Activated CD4-positive, CD25-positive, alpha-beta regulatory T cell treated with anti-CD3 and anti-CD28 coated beads, Interleukin-2, amount 50 U/mL, for 24 hours (primary cell): ENCODE results near the gene HYAL3.

Experiments
- ATAC-seq, 2 donors: fragments of 150-1000 bp; cut with Tn5 transposase; one replicate each; pipeline ENCODE4 v1.10.0; 2021; ENCODE audit warnings: mild to moderate bottlenecking in 1 of 2, moderate library complexity in 1 of 2

Gene HYAL3

DNA sequence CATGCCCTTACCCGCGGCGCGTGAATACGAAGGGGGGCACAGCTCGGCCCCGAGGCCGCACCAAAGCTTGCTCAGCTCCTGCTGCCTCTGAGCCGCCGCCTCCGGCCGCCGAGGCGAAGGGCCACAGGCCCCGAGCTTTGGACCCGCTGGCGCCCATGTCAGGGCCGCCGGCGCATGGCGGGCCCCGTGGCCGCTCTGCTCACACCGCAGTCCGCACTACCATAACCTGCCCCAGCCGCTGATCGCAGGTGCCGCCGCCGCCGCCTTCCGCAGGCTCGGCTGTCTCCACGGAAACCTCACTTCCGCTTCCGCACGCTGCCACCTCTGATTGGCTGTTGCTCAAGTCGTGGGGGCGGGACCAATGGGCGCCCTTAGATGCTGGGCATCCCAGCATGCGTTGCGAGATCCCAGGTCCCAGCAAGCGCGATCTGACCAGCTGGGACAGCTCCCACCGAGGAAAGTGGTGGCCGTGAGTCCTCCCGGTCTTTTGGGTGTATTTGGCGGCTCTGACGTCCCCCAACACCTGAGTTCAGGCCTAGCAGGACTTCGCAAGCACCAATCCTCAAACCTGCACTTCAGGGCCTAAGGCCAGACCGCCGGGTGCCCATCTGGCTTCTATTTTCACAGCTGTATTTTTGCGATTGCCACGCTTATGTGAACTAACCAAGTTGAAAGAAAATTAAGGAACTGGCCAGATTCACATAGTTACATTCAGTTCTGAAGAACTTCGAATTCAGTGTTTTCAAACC lies 28.9 kb upstream of the HYAL3 start, which contains the start of gene TUSC2:
Gene TUSC2, minus strand, starts transcription at position 281 of the 749 bp plus-strand sequence. Its CDS starts 124 bp downstream, at position 157.
- ATAC-seq, result peak; percentile 95 to 96

DNA sequence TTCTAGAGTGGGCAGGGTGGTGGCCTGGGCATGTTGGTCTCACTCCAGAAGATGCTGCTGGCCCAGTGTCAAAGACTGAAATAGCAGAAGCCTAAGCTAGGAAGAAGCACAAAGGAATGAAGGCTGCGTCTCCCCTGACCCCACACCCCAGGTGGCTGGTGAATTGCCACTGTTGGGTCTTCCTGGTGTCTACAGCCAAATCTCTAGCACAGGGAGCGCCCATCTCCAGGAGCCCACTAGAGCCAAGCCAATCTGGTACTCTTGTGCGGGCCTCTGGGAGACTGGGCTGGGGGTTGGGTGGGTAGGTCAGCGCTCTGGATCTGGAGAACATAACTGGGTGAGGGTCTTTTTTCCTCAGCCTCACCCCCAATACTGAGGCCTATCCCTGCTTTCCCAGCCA lies 27.9 kb upstream of the HYAL3 start:
- no peak for ATAC-seq

DNA sequence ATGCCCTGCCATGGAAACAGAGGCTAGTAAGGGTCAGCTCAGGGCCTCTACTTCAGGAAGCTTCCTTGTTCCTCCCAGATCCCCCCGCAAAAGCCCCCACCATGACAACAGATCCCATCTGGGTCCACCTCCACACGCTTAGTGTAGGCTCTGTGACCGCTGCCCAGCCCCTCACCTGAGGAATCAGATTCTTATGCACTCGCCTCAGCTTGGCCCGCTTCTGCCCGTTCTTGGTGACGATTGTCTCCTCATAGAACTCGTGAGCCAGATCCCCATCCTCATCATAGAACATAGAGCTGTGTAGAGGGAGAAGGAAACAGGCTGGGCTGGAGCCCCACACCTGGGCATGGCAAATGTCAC lies 27.0 kb upstream of the HYAL3 start:
- no peak for ATAC-seq

DNA sequence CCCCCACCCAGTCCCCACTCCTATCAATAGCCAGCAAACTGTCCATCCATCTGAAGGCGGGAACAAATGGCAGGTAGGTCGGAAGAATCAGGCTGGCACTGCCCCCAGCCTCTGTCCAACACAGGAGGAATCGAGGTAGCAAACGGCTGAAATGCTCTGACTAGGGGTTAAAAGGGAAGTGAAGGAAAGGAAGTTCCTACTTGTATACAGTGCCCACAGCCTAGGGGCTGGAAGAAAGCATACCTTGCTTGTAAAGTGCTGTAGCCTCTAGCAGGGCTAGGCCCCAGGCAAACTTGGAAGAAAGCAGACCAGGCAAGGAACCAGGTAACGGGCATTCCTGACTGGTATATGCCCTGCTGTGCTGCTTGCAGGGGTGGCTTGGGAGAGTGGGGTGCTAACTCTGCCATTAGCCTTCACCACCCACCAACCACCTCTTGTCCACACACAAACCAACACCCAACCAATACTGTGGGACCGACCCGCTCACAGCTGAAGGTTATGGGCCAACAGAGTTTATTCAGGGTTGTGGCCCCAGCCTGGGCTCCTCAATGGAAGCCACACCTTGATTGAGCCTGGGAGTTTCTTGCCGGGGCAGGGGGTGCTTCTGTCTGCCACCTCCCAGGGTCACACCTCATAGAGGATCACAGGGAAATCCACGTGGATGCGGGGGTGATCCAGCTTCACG lies 26.4 kb upstream of the HYAL3 start:
- ATAC-seq, result no peak

DNA sequence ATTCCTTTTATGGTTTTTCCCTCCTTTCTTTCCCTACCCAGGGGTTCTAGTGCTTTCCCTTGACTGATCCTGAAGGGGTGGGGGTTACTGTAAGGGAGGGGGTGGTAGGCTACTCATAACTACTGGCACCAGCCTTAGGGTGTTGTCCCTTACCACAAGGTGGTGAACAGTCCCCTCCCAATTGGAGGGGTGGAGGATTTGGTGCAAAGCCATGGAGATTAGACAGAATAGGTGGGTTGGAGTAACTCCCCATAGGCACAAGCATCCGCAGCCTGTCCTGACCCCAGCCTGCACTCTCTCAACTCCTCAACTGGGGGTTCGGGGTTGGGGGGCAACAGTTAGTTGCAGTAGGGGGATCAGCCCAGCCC lies 25.9 kb upstream of the HYAL3 start:
- ATAC-seq, result no peak

DNA sequence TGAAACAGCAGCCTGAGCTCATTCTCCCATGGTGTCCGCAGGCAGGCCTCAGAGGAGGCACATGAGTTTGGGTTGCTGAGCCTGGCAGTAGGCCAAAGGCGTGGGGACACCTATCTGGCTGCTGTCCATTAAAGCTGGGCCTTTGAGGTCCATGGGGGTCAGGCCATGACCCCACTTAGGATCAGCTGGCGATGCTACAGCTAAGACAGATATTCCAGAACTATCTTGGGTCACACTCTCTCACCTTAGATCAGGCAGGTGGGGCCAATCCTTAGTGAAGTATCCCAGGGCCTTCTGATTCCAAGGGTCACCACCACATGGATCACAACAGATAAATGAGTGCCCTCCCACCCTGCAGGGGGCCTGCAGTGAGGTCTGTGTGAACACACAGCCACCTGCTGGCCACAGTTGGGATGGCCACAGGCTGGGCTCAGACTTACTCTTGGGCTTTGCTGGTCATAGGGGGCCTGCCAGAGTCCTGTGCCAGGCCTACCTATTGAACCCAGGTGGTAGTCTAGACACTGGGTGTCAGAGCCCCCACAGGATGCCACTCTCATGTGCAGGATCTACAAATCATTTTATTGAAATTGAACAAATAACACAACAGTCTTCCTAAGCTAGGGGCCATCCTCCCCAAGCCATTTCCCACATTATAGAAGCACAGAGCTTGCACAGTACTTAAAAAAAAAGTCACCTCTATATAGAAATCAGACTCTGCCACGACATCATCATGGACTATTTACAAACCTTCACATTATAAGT lies 25.3 kb upstream of the HYAL3 start:
- ATAC-seq, result peak in 1 of 2 donors; percentile 21

DNA sequence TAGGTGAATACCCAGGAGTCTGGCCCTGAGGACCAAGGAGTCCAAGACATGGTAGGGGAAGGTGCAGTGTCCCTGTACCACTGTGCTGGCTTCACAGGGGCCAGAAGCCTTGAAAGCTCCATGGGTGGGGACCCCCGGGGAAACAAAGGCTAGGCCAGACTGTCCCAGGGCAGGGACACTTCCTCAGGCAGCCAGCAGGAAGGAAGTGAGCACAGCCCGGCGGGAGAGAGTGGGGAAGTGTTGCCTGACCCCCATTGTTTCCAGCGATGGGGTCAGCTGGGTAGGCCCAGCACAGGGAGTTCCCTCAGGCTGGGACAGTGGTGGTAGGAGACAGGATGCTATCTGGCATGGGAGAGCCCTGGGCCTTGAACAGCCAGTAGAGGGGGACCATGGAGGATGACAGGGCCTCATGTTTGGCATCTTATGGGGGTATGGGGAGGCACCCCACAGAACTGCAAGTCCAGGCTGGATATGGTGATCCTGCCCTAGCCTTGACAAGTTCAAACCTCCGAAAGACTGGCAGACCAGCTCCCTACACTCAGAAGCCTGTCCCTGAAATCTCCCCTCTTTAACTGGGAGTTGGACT lies 24.5 kb upstream of the HYAL3 start:
- no peak for ATAC-seq

DNA sequence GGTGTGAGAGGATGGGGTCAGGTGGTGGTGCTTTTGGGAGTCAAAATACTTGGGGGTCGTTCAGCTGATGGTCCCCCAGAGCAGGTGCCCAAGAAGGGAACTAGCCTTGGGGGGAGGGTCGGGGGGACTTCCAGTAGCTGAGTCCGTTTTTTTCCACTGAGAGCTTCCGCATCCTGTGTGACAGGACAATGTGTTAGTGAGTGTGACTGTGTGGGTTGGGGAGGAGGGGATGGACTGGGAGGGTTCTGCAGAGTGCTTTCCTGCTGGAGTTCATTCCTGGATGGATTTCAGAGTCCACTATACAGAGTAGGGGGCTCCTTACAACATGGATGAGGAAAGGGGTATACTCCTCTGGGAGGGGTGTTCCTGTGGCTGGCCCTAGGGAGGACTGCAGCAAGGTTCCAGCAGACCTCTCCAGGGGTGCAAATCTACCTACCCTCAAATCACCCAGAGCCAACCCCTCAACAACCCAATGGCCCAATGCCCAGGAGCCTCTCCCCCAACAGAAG lies 23.9 kb upstream of the HYAL3 start:
- no peak for ATAC-seq

DNA sequence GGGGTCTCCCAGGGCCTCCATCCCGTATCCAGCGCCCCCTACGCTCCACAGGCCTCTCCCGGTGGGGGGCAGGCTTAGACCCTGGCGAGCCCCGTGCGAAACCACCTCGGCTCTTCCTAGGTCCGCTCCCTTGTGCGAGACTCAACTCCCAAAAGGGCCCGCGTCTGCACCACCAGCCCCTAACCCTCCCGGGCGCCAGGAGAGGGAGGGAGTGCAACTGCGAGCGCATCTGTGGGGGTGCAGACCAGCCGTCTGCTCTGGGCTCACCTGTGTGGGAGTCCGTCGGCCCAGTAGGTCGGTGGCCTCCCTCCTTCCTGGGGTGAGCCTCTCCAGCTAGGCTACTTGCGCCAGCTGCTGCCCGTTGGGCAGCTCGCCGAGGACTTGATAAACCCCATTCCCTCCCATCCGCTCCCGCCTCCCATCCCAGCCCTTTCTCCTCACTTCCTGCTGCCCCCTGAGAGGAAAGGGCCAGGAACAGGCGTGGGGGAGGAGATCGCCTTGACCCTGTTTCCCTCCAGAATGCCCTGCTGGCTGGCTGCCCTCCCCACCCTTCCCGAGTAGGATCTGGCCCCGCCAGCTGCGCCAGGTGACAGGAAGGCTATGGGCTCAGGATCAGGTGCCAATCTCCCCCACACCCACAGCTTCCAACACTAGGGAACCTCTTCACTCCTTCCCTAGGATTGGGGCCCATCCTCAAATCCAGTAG lies 23.3 kb upstream of the HYAL3 start, which contains the start of gene HYAL2:
Gene HYAL2, minus strand, starts transcription at position 360 of the 706 bp plus-strand sequence. CDS start 2,256 bp downstream, outside the sequence.
- ATAC-seq, result no peak

DNA sequence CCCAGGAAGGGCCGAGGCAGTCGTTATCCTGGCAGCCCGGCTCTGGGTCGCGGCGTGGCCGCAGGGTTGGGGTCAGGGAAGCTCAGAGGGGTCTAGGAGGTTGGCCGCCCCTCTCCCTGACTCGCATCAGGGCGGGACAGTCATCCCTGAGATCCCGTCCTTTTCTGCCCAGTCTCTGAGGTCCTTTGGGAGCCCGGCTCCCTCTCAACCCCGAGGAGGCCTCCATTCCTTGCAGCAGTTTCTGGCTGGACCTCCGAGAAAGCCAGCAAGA lies 22.8 kb upstream of the HYAL3 start:
- no peak for ATAC-seq

DNA sequence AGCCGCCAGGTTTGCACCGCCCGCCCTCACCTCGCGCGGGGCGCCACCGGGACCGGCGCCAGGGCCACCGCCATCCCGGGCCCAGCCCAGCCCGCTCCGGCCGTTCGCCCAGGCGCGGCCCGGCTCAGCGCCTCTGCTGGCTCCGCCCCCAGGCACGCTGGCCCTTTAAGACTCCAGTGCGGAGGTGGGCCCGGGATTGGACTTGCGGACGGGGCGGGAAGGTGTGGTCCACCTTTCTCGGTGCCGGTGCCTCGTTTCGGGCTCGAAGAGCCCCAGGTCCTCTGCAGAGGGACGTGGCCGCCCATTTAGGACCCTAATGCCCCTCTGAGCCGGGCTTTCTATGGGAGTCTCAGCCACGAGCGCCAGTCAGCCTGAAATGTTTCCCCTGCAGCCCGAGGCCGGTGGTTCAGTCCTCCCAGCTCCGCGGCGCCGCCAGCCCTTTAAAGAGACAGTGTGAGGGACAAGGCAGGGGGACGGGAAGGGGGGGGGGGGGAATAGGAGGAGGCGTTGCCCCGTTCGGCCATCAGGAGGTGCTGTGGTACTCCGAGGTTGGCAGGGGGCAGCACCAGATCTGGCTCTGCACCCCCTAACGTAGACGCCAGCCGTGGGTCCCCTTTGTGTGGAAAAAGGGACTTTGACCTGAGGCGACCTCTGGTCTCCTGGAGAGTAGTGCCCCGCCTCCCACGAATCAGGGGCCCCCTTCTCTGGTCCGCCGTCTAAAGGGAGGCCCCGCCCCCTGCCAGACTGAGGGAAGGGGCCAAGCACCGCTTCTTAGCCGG lies 22.3 kb upstream of the HYAL3 start:
- peak; percentile 80 to 81 for ATAC-seq

DNA sequence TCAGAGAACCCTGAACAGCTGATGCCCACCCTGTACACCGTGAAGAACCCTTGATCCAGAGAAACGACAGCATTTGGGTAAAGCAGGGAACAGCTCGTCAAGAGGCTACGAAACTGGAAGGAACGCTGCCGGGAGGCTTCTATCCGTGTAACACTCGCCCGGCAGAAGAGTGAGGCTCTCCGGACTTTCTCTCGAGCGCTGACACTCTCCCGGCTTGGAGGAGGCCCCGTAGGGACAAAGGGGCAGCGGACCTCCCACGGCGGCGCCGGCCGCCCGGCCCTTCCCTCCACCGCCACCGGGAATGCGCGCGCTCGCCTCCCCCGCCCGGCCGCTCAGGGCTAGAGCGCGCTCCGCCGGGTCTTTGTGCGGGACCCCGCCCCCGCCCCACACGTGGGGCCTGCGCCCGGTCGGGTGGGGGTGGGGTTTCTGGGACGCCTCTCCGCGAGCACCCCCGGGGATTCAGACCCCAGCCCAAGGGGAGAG lies 21.7 kb upstream of the HYAL3 start:
- ATAC-seq, result peak; percentile 52 to 59

DNA sequence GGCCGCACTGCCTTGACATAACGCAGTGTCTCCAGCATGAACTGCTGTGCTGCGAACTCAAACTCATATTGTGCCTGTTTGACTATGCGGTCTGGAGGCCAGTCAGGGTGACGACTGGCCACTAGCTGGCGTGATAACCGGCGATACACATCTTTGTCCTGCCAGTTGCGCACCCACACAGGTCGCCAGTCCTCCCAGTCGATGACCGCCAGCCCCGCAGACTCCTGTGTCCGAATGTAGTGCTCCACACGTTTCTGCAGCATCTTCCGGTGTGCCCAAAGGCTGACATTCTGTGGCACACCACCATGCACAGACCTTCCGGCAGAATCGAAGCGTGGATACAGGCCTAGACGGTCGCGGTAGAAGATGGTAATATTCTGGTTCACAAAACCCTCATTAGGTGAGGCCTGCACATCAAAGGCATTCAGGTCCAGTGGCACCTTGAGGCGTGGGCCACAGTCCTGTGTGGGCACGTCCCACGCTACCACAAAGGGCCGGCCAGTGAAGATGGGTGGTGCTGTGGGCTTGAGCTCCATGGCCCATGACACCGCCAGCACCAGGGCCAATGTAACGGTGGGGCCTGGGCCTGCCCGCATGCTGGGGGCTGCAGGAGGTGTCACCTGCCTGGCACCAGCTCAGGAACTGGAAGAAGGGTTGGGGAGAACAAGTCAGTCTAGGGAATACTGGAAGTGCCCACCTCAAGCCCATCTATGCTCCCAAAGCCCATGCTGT lies 20.9 kb upstream of the HYAL3 start:
- ATAC-seq, result no peak

DNA sequence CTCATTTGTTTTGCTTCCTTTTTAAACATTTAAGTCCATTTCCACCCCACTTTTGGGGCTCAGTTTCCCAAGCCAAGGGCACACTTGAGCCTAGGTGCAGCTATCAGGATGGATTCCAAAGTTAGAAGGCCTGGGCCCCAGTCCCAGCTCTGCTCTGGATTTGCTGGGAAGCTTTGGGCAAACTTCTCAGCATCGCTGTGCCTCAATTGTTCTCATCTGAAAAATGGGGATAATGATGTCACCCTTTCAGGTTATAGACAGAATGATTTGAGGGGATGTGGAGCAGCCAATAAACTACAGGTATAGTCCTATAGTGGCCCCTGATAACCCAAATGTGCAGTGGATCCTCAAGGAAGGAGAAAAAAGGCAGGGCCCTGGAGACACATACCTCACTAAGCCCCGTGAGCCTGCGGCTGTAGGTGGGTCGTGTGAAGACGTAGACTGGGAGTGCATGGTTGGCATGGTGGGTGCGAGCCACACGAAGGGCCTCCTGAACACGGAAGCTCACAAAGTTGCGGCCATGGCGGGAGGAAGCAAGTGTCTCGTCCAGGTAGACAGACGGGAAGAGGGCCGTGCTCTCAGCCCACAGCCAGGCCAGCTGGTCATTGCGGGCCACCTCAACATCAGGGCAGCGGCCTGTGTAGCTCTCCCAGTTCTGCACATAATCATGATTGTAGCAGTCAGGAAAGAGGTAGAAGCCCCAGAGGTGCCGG lies 20.1 kb upstream of the HYAL3 start:
- ATAC-seq, result no peak

DNA sequence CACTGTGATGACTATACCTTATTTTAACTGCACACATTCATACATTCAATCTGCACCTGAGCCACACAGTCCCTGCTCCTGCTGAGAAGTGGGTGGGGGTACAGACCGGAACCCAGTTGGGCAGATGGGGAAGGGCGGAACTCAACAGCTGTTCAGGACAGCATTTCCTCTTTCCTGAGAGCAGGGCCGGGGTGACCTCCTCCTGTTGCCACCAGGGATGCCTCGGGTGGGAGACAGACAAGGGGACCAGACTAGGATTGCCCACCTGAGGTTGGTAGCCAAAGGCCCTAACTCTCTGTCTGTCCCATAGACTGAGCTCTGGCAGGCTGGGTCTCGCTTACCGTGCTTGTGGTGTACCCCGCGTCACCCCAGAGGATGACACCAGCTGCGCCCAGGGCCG lies 19.4 kb upstream of the HYAL3 start:
- no peak for ATAC-seq

DNA sequence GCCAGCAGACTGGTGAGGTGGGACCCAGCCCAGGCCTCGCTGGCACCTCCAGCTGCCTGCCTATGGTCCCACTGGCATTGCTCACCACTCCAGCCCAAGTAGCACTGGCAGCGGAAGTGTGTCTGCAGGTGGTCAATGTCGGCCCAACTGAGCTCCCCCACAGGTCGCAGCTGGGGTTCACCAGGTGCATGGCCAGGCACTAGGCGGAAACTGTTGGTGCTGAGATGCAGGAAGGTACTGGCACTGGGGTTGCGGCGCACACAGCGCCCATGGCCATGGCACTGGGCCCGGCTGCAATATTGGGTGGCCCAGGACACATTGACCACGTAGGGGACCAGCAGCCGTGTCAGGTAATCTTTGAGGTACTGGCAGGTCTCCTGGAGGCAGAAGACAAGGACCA lies 19.0 kb upstream of the HYAL3 start:
- ATAC-seq, result no peak

DNA sequence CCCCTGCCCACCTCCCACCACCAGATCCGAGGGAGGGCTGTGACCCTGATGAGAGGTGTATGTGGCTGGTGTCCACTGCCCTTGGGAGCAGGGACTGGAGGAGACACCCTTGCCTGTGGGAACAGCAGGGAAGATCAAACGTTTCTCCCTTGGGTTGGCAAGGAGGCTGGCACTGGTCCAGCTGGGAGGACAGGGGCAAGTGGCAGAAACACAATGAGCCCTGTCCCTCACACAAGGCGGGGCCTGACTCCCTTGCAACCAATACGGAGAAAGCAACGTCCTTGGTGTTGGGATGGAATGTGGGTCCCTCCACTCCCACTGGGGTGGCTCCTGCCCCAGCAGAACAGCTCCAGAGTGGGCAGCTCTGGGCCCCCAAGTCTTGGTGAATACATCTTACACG lies 18.1 kb upstream of the HYAL3 start:
- ATAC-seq, result no peak

DNA sequence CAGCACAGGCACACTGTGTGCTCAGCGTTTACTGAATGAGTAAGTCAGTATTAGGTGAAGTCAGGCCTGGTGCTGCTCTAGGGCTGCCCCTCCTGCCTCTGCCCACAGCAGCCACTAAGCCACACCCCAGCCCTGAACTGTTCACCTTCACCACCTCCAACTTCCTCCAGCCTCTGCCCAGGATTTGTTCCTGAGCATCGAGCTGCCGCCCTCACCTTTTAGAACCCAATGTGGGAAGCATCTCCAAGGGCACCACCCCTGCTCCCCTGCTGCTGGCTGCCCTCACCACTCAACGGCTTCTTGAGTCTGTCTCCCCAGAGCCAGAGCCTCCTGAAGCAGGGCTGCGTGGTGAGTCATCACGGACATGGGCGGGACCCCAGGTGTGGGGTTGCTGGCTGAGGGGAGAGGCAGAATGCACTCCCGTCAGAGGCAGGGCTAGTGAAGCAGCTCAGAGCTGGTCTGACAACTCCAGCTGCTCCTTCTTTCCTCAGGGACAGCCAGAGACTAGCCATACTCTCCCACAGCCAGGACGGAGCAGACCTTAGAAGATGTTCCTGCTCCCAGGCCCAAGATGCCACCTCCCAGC lies 17.5 kb upstream of the HYAL3 start:
- ATAC-seq, result peak; percentile 48 to 53

DNA sequence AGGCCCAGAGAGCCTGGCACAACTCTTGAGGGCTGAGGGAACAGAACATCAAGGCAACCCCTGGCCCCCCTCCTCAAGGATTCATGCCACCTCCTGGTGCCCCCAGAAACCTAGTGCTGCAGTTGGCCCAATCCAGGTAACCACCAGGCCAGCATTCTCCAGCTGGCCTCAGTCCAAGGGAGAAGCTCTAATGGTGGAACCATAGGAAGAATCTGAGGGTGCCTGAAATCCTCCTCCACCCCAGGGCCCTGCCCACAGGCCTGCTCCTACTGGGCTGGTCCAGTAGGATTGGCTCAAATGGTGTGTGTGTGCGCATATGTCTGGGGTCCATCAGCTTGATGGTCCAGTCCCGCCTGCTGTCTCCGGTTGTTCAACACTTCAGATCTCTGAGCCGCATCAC lies 15.6 kb upstream of the HYAL3 start:
- no peak for ATAC-seq

DNA sequence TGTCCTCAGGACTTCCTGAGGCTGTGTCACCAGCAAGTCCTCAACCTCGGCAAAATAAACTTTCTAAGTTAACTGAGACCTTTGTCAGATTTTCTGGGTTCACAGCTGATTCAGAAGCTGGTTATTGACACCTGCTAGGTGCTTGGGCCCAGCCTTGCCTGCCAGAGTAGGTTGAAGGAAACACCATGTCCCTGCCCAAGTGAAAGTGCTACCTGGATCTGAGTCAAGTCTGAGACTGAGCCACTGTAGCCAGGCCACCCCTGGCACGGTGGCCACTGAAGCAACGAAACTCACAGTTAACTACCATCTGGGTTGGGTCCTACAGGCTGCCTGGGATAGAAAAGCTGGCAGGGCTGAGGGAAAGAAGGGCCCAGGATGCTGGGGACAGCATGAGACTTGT lies 15.1 kb upstream of the HYAL3 start:
- ATAC-seq, result no peak
